Calu3 (cell line): ENCODE measurements around the gene FBLN2. TPM values are rescaled to one million over a fixed set of nuclear protein-coding genes. Genes with fewer than 3 reads are reported as not detected.

Experiments used
- BruUV-seq: library from RNA; stranded (reverse); fragments of 400-500 nt; replicated peaks from 2 replicates; lab custom pipeline; 2021; lab: Mats Ljungman, UMichigan
- CTCF ChIA-PET: fragments of 300-600 bp; sonication (Branson Sonifier 250); formaldehyde crosslinking; loops from one replicate; lab custom pipeline; 2022; ENCODE audit warnings: antibody characterized with exemption; lab: Charles Lee
- DNase-seq: peaks from one replicate; pipeline ENCODE4 v3.0.0; 2022
- H3K27ac Mint-ChIP-seq: one replicate; pipeline ENCODE4 v1.8.0; 2022; ENCODE audit warnings: mixed read lengths; ENCODE audit not compliant: unreplicated experiment
- H3K27me3 Mint-ChIP-seq: one replicate; pipeline ENCODE4 v1.8.0; 2022; ENCODE audit warnings: mixed read lengths; ENCODE audit not compliant: unreplicated experiment
- H3K36me3 Mint-ChIP-seq: one replicate; pipeline ENCODE4 v1.8.0; 2022; ENCODE audit warnings: mild to moderate bottlenecking, moderate library complexity, mixed read lengths; ENCODE audit not compliant: insufficient read depth, unreplicated experiment
- H3K4me1 Mint-ChIP-seq: one replicate; pipeline ENCODE4 v1.8.0; 2022; ENCODE audit warnings: mild to moderate bottlenecking, low read depth, mixed read lengths; ENCODE audit not compliant: unreplicated experiment
- H3K4me3 Mint-ChIP-seq: one replicate; pipeline ENCODE4 v1.8.0; 2022; ENCODE audit warnings: mild to moderate bottlenecking, low read depth, moderate library complexity, mixed read lengths; ENCODE audit not compliant: unreplicated experiment
- H3K9me3 Mint-ChIP-seq: one replicate; pipeline ENCODE4 v1.8.0; 2022; ENCODE audit warnings: low read depth, mixed read lengths; ENCODE audit not compliant: unreplicated experiment
- CTCF ChIP-seq: fragments of 200-600 bp; IDR thresholded peaks from one replicate; pipeline ENCODE4 v1.8.0; 2022; ENCODE audit warnings: antibody characterized with exemption; ENCODE audit not compliant: unreplicated experiment
- intact Hi-C: fragments of 100-400 bp; cut with micrococcal nuclease; formaldehyde crosslinking; loops from one replicate; pipeline ENCODE4 v1.10.0; 2022; ENCODE audit not compliant: unreplicated experiment
- total RNA-seq: library from RNA; stranded (reverse); gene quantifications from 2 replicates; pipeline ENCODE4 v1.2.3, GENCODE V29; 2022

The FBLN2 gene
- total RNA-seq, 1 experiment from 2014 or later: not detected

- peaks cover 19% of the 10 kb centered on the region for H3K36me3 Mint-ChIP-seq
- H3K27me3 Mint-ChIP-seq: peaks cover 14% of the 10 kb centered on the region
- no peak for TF ChIP-seq CTCF
- H3K27ac Mint-ChIP-seq: no peak overlapping the region
- CTCF ChIA-PET: no interaction called here
- intact Hi-C loops: no loop called here
- H3K4me1 Mint-ChIP-seq: peaks cover 29% of the 10 kb centered on the region
- DNase-seq: no peak
- H3K9me3 Mint-ChIP-seq: no peaks in the 10 kb centered on the region
- BruUV-seq: no TSS peak
- H3K4me3 Mint-ChIP-seq: no peak overlapping the region
Measured at GRCh38 chr3:13533885-13534301, 15.0 kb upstream of the FBLN2 start.

GRCh38 chr3:13535526-13535875 is 13.4 kb upstream of the FBLN2 start:
- Mint-ChIP-seq H3K27ac (no peak overlapping the region), H3K4me1 (peaks cover 35% of the 10 kb centered on the region), H3K36me3 (peaks cover 21% of the 10 kb centered on the region), H3K4me3 (no peak overlapping the region), H3K27me3 (no peaks in the 10 kb centered on the region), H3K9me3 (no peaks in the 10 kb centered on the region)
- TF ChIP-seq CTCF: no peak
- intact Hi-C loops: no loop called here
- BruUV-seq: no TSS peak
- CTCF ChIA-PET: no interaction called here
- DNase-seq: no peak

- H3K27me3 Mint-ChIP-seq: no peaks in the 10 kb centered on the region
- H3K27ac Mint-ChIP-seq: no peak overlapping the region
- no TSS peak for BruUV-seq
- DNase-seq: no peak
- CTCF ChIA-PET: no interaction called here
- TF ChIP-seq CTCF: no peak
- peaks cover 1% of the 10 kb centered on the region for H3K9me3 Mint-ChIP-seq
- intact Hi-C loops: no loop called here
- peaks cover 21% of the 10 kb centered on the region for H3K36me3 Mint-ChIP-seq
- H3K4me1 Mint-ChIP-seq: peaks cover 35% of the 10 kb centered on the region
- H3K4me3 Mint-ChIP-seq: no peak overlapping the region
Measured at GRCh38 chr3:13535905-13536304, 13.0 kb upstream of the FBLN2 start.

- BruUV-seq: no TSS peak
- peaks cover 4% of the 10 kb centered on the region for H3K9me3 Mint-ChIP-seq
- no peak for TF ChIP-seq CTCF
- no peak overlapping the region for H3K4me3 Mint-ChIP-seq
- peaks cover 35% of the 10 kb centered on the region for H3K4me1 Mint-ChIP-seq
- H3K27me3 Mint-ChIP-seq: no peaks in the 10 kb centered on the region
- CTCF ChIA-PET: no interaction called here
- no peak for DNase-seq
- intact Hi-C loops: no loop called here
- H3K36me3 Mint-ChIP-seq: peaks cover 21% of the 10 kb centered on the region
- H3K27ac Mint-ChIP-seq: peak overlapping the region; percentile 19
Measured at GRCh38 chr3:13536432-13536831, 12.5 kb upstream of the FBLN2 start.
